Vagina (tissue), 2 donors: ENCODE data around the gene EDARADD.

ENCODE experiments used
- CTCF ChIP-seq, 3 experiments: fragments of 450-650 bp in 2 of 3; fragments of 200-600 bp in 1 of 3; sonication (generic) in 1 of 3; IDR thresholded peaks; one replicate each; pipeline ENCODE4 v1.5.1; 2017 to 2019; ENCODE audit warnings: antibody characterized with exemption in 3 of 3, mild to moderate bottlenecking in 2 of 3, moderate library complexity in 2 of 3
- POLR2AphosphoS5 ChIP-seq, 2 donors: sonication (generic); formaldehyde crosslinking; IDR thresholded peaks; one replicate each; pipeline ENCODE4 v1.9.0; 2017; ENCODE audit warnings: antibody characterized with exemption in 2 of 2, mild to moderate bottlenecking in 2 of 2, low read depth in 1 of 2; ENCODE audit not compliant: insufficient read depth in 1 of 2

DNA sequence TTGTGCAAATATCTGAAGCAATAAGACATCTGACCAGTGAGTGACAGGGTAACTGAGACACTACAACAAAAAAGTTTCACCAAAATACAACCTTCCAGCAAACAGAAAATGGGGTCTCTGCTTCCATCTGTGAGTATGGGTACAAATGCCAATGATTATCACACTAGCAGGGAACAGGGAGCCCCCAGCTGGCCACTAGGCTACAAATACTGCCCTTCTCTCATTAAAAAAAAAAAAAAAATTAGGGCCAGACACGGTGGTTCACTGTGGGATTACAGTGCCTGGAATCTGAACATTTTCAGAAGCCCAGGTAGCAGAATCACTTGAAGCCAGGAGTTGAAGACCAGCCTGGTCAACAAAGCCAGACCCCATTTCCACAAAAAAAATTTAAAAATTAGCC, 48.4 kb upstream of the EDARADD start:
- TF ChIP-seq CTCF (IDR thresholded peaks at IDR 0.05): no peak
- TF ChIP-seq POLR2AphosphoS5 (IDR thresholded peaks at IDR 0.05; ENCODE audit: insufficient read depth in 1 of 2, low read depth in 1 of 2): no peak
